MG63 (cell line): ENCODE measurements around the gene EOMES. TPM values are rescaled to one million over a fixed set of nuclear protein-coding genes. Genes with fewer than 3 reads are reported as not detected.

Experiments
- DNase-seq: peaks from one replicate; pipeline ENCODE4 v3.0.0-alpha.2; 2020
- H3K27me3 ChIP-seq: fragments of 250-450 bp; sonication (Bioruptor Pico); 2 replicates; pipeline ENCODE4 v1.5.1; 2020; ENCODE audit warnings: mild to moderate bottlenecking, moderate library complexity
- H3K36me3 ChIP-seq: fragments of 250-450 bp; sonication (Bioruptor Pico); 2 replicates; pipeline ENCODE4 v1.5.1; 2020; ENCODE audit warnings: mild to moderate bottlenecking, moderate library complexity
- H3K4me3 ChIP-seq: fragments of 250-450 bp; sonication (Bioruptor Pico); 2 replicates; pipeline ENCODE4 v1.5.1; 2020; ENCODE audit warnings: mild to moderate bottlenecking, moderate library complexity
- H3K9me3 ChIP-seq: fragments of 250-450 bp; sonication (Bioruptor Pico); 2 replicates; pipeline ENCODE4 v1.5.1; 2020; ENCODE audit warnings: mild to moderate bottlenecking, moderate library complexity
- total RNA-seq: library from RNA; depleted of rRNA; stranded (reverse); fragments of >200 nt; shearing (Covaris generic); gene quantifications from 2 replicates; pipeline ENCODE4 v1.2.3, GENCODE V29; 2014; ENCODE audit warnings: low replicate concordance; rRNA removed

EOMES gene
- total RNA-seq, 1 experiment from 2014 or later, result 0.30 TPM

GRCh38 chr3:27670619-27671018 is 51.5 kb downstream of the EOMES start:
- DNase-seq, result no peak
- H3K27me3 ChIP-seq, result no peaks in the 10 kb centered on the region
- H3K36me3 ChIP-seq, result no peaks in the 10 kb centered on the region
- no peak overlapping the region for H3K4me3 ChIP-seq
- H3K9me3 ChIP-seq, result no peaks in the 10 kb centered on the region

GRCh38 chr3:27669591-27669990 is 52.5 kb downstream of the EOMES start:
- Histone ChIP-seq H3K4me3 (no peak overlapping the region), H3K9me3 (no peaks in the 10 kb centered on the region), H3K36me3 (no peaks in the 10 kb centered on the region), H3K27me3 (no peaks in the 10 kb centered on the region)
- DNase-seq, result no peak

- no peaks in the 10 kb centered on the region for H3K36me3 ChIP-seq
- no peaks in the 10 kb centered on the region for H3K9me3 ChIP-seq
- H3K27me3 ChIP-seq, result no peaks in the 10 kb centered on the region
- no peak for DNase-seq
- no peak overlapping the region for H3K4me3 ChIP-seq
Observed at GRCh38 chr3:27667751-27668150, 54.4 kb downstream of the EOMES start.

- H3K27me3 ChIP-seq, result no peaks in the 10 kb centered on the region
- no peaks in the 10 kb centered on the region for H3K36me3 ChIP-seq
- no peak overlapping the region for H3K4me3 ChIP-seq
- H3K9me3 ChIP-seq, result no peaks in the 10 kb centered on the region
- peak; percentile 36 for DNase-seq
Observed at GRCh38 chr3:27666708-27667107, 55.4 kb downstream of the EOMES start.

GRCh38 chr3:27666272-27666671 is 55.9 kb downstream of the EOMES start:
- Histone ChIP-seq H3K4me3 (no peak overlapping the region), H3K36me3 (no peaks in the 10 kb centered on the region), H3K27me3 (no peaks in the 10 kb centered on the region), H3K9me3 (no peaks in the 10 kb centered on the region)
- no peak for DNase-seq

Other genes starting within 250 kb of the EOMES start
- gene SLC4A7, start 237.9 kb downstream of the EOMES start, total RNA-seq, result 21.6 and 54.7 TPM in 2 replicates